ACC112 (cell line): ENCODE measurements around the gene ZSWIM6.
A peak's percentile ranks its signal among the peaks of the same experiment; 100 is the strongest.

Source experiments
- H2AFZ ChIP-seq: fragments of 200-600 bp; sonication (generic); one replicate; pipeline ENCODE4 v1.6.0; 2017; ENCODE audit warnings: antibody characterized with exemption, low read length; ENCODE audit not compliant: unreplicated experiment
- H3K27ac ChIP-seq: fragments of 200-600 bp; sonication (generic); 2 replicates; pipeline ENCODE4 v1.5.1; 2014; ENCODE audit warnings: low read depth, mild to moderate bottlenecking, antibody characterized with exemption, low read length, moderate library complexity
- H3K27me3 ChIP-seq: fragments of 200-600 bp; sonication (generic); 2 replicates; pipeline ENCODE4 v1.6.1; 2014; ENCODE audit warnings: mild to moderate bottlenecking, antibody characterized with exemption, low read length, moderate library complexity, mixed read lengths; ENCODE audit not compliant: insufficient read depth
- H3K36me3 ChIP-seq: fragments of 200-600 bp; sonication (generic); 2 replicates; pipeline ENCODE4 v1.6.1; 2016; ENCODE audit warnings: mild to moderate bottlenecking, antibody characterized with exemption, low read length, moderate library complexity, mixed read lengths; ENCODE audit not compliant: insufficient read depth
- H3K4me1 ChIP-seq: fragments of 200-600 bp; sonication (generic); one replicate; pipeline ENCODE4 v1.6.1; 2016; ENCODE audit warnings: low read length, mixed read lengths; ENCODE audit not compliant: insufficient read depth, unreplicated experiment, control insufficient read depth
- H3K4me3 ChIP-seq: fragments of 200-600 bp; sonication (generic); 2 replicates; pipeline ENCODE4 v1.5.1; 2014; ENCODE audit warnings: mild to moderate bottlenecking, low read depth, low read length
- H3K79me2 ChIP-seq: fragments of 200-600 bp; sonication (generic); one replicate; pipeline ENCODE4 v1.6.0; 2016; ENCODE audit warnings: low read length; ENCODE audit not compliant: control insufficient read depth, unreplicated experiment, insufficient read depth

The ZSWIM6 gene

DNA sequence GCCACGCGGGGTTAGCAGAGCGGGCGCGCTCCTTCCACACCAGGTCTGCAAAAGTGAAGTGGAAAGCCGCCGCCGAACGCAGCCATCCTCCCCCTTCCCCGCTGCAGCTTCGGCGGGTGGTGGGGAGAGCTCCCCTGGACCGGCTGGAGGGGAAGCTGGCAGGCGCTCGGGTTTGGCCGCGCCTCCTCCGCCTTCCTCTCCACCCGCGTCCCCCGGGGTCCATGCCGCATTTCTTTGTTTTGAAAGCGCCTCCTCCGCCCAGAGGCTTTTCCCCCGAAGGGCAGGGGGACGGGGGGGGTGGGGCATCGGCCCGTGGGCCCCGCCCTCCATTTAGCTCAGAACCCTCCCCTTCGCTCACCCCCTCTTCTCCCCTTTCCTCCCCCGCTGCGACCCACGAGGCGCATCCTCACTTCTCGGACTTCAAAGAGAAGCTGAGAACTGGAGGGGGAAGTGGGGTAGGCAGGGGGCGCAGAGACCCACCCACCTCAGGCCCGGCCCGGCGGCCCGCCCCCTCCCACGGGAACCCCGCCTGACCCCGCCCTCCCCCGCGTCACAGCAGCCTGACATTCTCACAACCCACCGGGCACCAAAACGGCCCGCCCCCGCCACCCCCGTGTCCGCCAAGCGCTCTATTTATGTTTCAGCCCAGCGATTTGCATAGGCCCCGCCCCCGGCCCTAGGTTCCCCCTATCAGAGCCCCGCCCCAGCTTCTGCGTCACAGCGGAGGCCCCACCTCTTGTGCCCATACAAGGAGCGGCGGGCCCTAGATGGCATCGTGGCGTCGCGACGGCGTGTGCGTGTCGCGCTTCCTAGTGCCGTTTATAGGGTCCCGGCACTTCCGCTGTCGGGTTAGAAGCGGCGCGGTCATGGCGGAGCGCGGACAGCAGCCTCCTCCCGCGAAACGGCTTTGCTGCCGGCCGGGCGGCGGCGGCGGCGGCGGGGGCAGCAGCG lies at the start of gene ZSWIM6:
ZSWIM6 (plus strand) TSS at position 852 of the 951 bp plus-strand sequence; CDS start at position 867, 15 bp downstream.
- H3K27ac ChIP-seq, result peak within 1 kb of the TSS; percentile 90
- peaks cover 40% of the 10 kb centered on the region for H3K4me1 ChIP-seq
- peaks cover 2% of the 10 kb centered on the region; the same call in 1 of the 2 replicates for H3K36me3 ChIP-seq
- peak within 1 kb of the TSS; percentile 89 for H3K4me3 ChIP-seq
- no peaks in the 10 kb centered on the region for H3K27me3 ChIP-seq
- peaks cover 39% of the 10 kb centered on the region for H3K79me2 ChIP-seq
- peak within 1 kb of the TSS; percentile 67 for H2AFZ ChIP-seq

GRCh38 chr5:61283471-61283870 lies 48.6 kb upstream of the ZSWIM6 start:
- Histone ChIP-seq H3K4me1 (peaks cover 36% of the 10 kb centered on the region), H3K4me3 (no peak overlapping the region), H3K27ac (no peak overlapping the region), H2AFZ (no peak overlapping the region), H3K79me2 (no peaks in the 10 kb centered on the region), H3K27me3 (no peaks in the 10 kb centered on the region), H3K36me3 (peaks cover 5% of the 10 kb centered on the region; the same call in 1 of the 2 replicates)

GRCh38 chr5:61285531-61285930 lies 46.5 kb upstream of the ZSWIM6 start:
- peaks cover 6% of the 10 kb centered on the region for H3K79me2 ChIP-seq
- peaks cover 35% of the 10 kb centered on the region for H3K4me1 ChIP-seq
- H3K27me3 ChIP-seq, result no peaks in the 10 kb centered on the region
- peaks cover 5% of the 10 kb centered on the region; the same call in 1 of the 2 replicates for H3K36me3 ChIP-seq
- no peak overlapping the region for H3K4me3 ChIP-seq
- H2AFZ ChIP-seq, result no peak overlapping the region
- no peak overlapping the region for H3K27ac ChIP-seq

GRCh38 chr5:61286446-61287132 lies 45.5 kb upstream of the ZSWIM6 start:
- Histone ChIP-seq H3K27ac (no peak overlapping the region), H3K79me2 (peaks cover 6% of the 10 kb centered on the region), H2AFZ (no peak overlapping the region), H3K27me3 (no peaks in the 10 kb centered on the region), H3K36me3 (peaks cover 8% of the 10 kb centered on the region; the same call in 1 of the 2 replicates), H3K4me3 (no peak overlapping the region), H3K4me1 (peaks cover 36% of the 10 kb centered on the region)

DNA sequence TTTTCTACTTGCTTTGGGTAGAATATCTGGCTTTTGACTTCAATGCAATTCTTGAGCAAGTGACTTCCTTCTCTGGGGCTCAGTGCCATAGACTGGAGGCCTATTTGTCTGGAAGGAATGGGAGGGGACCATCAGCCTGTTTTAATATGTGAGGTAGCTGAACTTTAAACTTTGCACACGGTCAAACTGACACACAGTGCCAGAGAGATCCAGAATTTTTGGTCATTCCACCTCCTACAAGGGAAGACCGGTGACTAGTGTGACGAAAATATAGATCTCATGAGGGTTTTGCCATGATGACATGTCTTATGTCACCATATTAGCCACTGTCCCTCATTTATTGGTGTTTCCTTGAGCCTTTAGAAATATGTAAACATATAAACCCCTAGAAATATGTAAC lies 44.6 kb upstream of the ZSWIM6 start:
- peaks cover 8% of the 10 kb centered on the region; the same call in 1 of the 2 replicates for H3K36me3 ChIP-seq
- H3K27ac ChIP-seq, result no peak overlapping the region
- H2AFZ ChIP-seq, result no peak overlapping the region
- H3K4me3 ChIP-seq, result no peak overlapping the region
- H3K27me3 ChIP-seq, result no peaks in the 10 kb centered on the region
- peaks cover 36% of the 10 kb centered on the region for H3K4me1 ChIP-seq
- H3K79me2 ChIP-seq, result peaks cover 6% of the 10 kb centered on the region

GRCh38 chr5:61289241-61289640 lies 42.8 kb upstream of the ZSWIM6 start:
- Histone ChIP-seq H3K27me3 (no peaks in the 10 kb centered on the region), H3K4me3 (no peak overlapping the region), H3K27ac (no peak overlapping the region), H3K79me2 (peaks cover 9% of the 10 kb centered on the region), H2AFZ (no peak overlapping the region), H3K36me3 (peaks cover 8% of the 10 kb centered on the region; the same call in 1 of the 2 replicates), H3K4me1 (peaks cover 36% of the 10 kb centered on the region)

- Histone ChIP-seq H3K27ac (no peak overlapping the region), H3K79me2 (peaks cover 14% of the 10 kb centered on the region), H3K36me3 (peaks cover 8% of the 10 kb centered on the region; the same call in 1 of the 2 replicates), H3K4me1 (peaks cover 36% of the 10 kb centered on the region), H3K4me3 (no peak overlapping the region), H3K27me3 (no peaks in the 10 kb centered on the region), H2AFZ (no peak overlapping the region)
These were observed 42.3 kb upstream of the ZSWIM6 start for GRCh38 chr5:61289669-61290306.

DNA sequence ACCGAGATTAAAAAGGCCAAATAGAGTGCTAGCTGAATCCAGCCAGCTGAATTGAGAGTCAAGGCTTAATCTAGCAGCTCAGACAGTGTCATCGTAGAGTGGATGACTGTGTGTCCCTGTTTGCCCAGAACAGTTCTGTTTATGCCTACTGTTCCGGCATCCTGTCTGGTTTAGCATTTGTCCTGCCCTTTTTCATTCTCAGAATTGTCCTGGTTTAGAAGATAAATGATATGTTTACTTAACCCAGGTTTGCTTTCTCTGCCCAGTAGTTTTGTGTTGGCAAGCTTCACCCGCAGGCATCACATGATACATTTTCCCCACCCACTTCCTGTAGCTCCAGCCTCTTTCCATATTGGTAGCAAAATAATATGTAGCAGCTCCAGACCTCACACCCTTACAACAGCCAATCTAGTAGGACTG lies 41.3 kb upstream of the ZSWIM6 start:
- no peaks in the 10 kb centered on the region for H3K27me3 ChIP-seq
- H3K36me3 ChIP-seq, result peaks cover 7% of the 10 kb centered on the region; the same call in 1 of the 2 replicates
- H3K4me3 ChIP-seq, result no peak overlapping the region
- peaks cover 21% of the 10 kb centered on the region for H3K79me2 ChIP-seq
- H3K4me1 ChIP-seq, result peaks cover 36% of the 10 kb centered on the region
- no peak overlapping the region; the same call in 1 of the 2 replicates for H3K27ac ChIP-seq
- H2AFZ ChIP-seq, result no peak overlapping the region

GRCh38 chr5:61292062-61292657 lies 39.9 kb upstream of the ZSWIM6 start:
- peaks cover 26% of the 10 kb centered on the region for H3K79me2 ChIP-seq
- H3K27ac ChIP-seq, result no peak overlapping the region
- no peaks in the 10 kb centered on the region for H3K27me3 ChIP-seq
- no peak overlapping the region for H2AFZ ChIP-seq
- H3K4me1 ChIP-seq, result peaks cover 26% of the 10 kb centered on the region
- no peak overlapping the region for H3K4me3 ChIP-seq
- 0 out of 2 replicates have a peak, but pooled peaks cover 3% of the 10 kb centered on the region for H3K36me3 ChIP-seq

DNA sequence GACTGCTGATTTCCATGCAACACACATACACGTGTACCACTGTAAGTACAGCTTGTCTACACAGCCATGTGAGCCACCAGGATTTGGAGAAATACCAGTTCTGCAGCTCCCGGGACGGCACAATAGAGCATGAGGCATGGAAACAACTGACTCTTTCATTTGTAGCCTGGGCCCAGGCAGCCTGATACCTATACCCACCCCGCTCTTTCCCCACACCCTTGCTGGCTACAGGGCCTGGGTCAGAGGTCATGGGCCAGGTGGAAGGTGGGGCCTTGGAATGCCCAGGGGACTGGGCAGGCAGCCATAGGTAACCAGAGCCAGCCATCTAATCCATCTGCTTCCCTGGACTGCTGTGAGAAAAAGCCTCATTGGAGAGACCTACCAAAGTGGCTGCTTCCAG lies 39.0 kb upstream of the ZSWIM6 start:
- Histone ChIP-seq H3K79me2 (peaks cover 29% of the 10 kb centered on the region), H3K4me1 (peaks cover 18% of the 10 kb centered on the region), H3K36me3 (0 out of 2 replicates have a peak, but pooled peaks cover 3% of the 10 kb centered on the region), H3K4me3 (no peak overlapping the region), H2AFZ (no peak overlapping the region), H3K27me3 (no peaks in the 10 kb centered on the region), H3K27ac (no peak overlapping the region)
